Measurements from ENCODE around the gene LAMTOR2.
"Not testable (repeated sequence)": the region's sequence is repeated elsewhere in the genome, so short reads cannot be mapped to it uniquely, and the experiment has no call there.

LAMTOR2 gene

GRCh38 chr1:156054500-156055280 lies at the start of gene LAMTOR2:
LAMTOR2 (plus strand) TSS chr1:156054782; CDS start chr1:156054890, 108 bp downstream.
- DNase-seq = peak; percentile 99

- no peak for DNase-seq
Observed at GRCh38 chr1:156004843-156005584, 49.6 kb upstream of the LAMTOR2 start.

- DNase-seq = no peak
Observed at GRCh38 chr1:156006666-156007376, 47.8 kb upstream of the LAMTOR2 start.

GRCh38 chr1:156009404-156009803 lies 45.2 kb upstream of the LAMTOR2 start:
- no peak for DNase-seq

- no peak for DNase-seq
Observed at GRCh38 chr1:156012051-156012817, 42.3 kb upstream of the LAMTOR2 start.

- DNase-seq = no peak
Observed at GRCh38 chr1:156014829-156015228, 39.8 kb upstream of the LAMTOR2 start.

GRCh38 chr1:156019946-156020292 lies 34.7 kb upstream of the LAMTOR2 start:
- DNase-seq = no peak

- DNase-seq = peak; percentile 93
Observed at GRCh38 chr1:156020293-156021092, 34.1 kb upstream of the LAMTOR2 start, which contains the start of gene SSR2. SSR2 (minus strand) TSS chr1:156020951; CDS start chr1:156020167, 784 bp downstream.

- no peak for DNase-seq
Observed at GRCh38 chr1:156021093-156021428, 33.5 kb upstream of the LAMTOR2 start.

- no peak for DNase-seq
Observed at GRCh38 chr1:156021954-156022353, 32.6 kb upstream of the LAMTOR2 start.

- DNase-seq = no peak
Observed at GRCh38 chr1:156024801-156025200, 29.8 kb upstream of the LAMTOR2 start.

GRCh38 chr1:156025876-156026275 lies 28.7 kb upstream of the LAMTOR2 start:
- no peak for DNase-seq

- no peak for DNase-seq
Observed at GRCh38 chr1:156026588-156026987, 28.0 kb upstream of the LAMTOR2 start.

GRCh38 chr1:156033011-156033410 lies 21.6 kb upstream of the LAMTOR2 start:
- no peak for DNase-seq

GRCh38 chr1:156034991-156035390 lies 19.6 kb upstream of the LAMTOR2 start:
- not testable (repeated sequence) for DNase-seq

- no peak for DNase-seq
Observed at GRCh38 chr1:156042828-156043227, 11.8 kb upstream of the LAMTOR2 start.

GRCh38 chr1:156045076-156045475 lies 9.5 kb upstream of the LAMTOR2 start:
- no peak for DNase-seq

- no peak for DNase-seq
Observed at GRCh38 chr1:156048663-156049258, 5.8 kb upstream of the LAMTOR2 start.

- DNase-seq = no peak
Observed at GRCh38 chr1:156050376-156050775, 4.2 kb upstream of the LAMTOR2 start.

GRCh38 chr1:156051011-156051725 lies 3.4 kb upstream of the LAMTOR2 start:
- no peak for DNase-seq

Measured in NCI-H2171 treated with DMSO at 0.1 percent for 48 hours (cell line).